H9 (cell line): ENCODE data around the gene CACNB2. TPM values are rescaled to one million over a fixed set of nuclear protein-coding genes. Genes with fewer than 3 reads are reported as not detected.

ENCODE experiments used
- DNase-seq: peaks from one replicate; pipeline ENCODE4 v3.0.0-alpha.2; 2017
- H2AFZ ChIP-seq: one replicate; pipeline ENCODE4 v1.6.1; 2013; ENCODE audit warnings: mild to moderate bottlenecking, low read length, control low read depth, moderate library complexity
- H2AK5ac ChIP-seq: 2 replicates; pipeline ENCODE4 v1.6.1; 2013; ENCODE audit warnings: low read length, control low read depth, mixed read lengths; ENCODE audit not compliant: insufficient read length
- H2BK120ac ChIP-seq: one replicate; pipeline ENCODE4 v1.6.1; 2013; ENCODE audit warnings: low read depth, mild to moderate bottlenecking, low read length, control low read depth, inconsistent platforms; ENCODE audit not compliant: poor library complexity, severe bottlenecking
- H2BK12ac ChIP-seq: 2 replicates; pipeline ENCODE4 v1.6.1; 2013; ENCODE audit warnings: low read length, control low read depth, mixed read lengths, low read depth; ENCODE audit not compliant: insufficient read length
- H2BK15ac ChIP-seq: 2 replicates; pipeline ENCODE4 v1.6.1; 2013; ENCODE audit warnings: low read depth, low read length, control low read depth
- H2BK20ac ChIP-seq: one replicate; pipeline ENCODE4 v1.6.1; 2013; ENCODE audit warnings: low read depth, mild to moderate bottlenecking, low read length, control low read depth, inconsistent platforms; ENCODE audit not compliant: poor library complexity, severe bottlenecking
- H2BK5ac ChIP-seq: 2 replicates; pipeline ENCODE4 v1.6.1; 2013; ENCODE audit warnings: low read length, control low read depth, mixed read lengths; ENCODE audit not compliant: insufficient read length
- H3K14ac ChIP-seq: 2 replicates; pipeline ENCODE4 v1.6.1; 2013; ENCODE audit warnings: low read length, control low read depth; ENCODE audit not compliant: insufficient read depth
- H3K18ac ChIP-seq: 2 replicates; pipeline ENCODE4 v1.6.1; 2013; ENCODE audit warnings: low read depth, mild to moderate bottlenecking, mixed read lengths, low read length, control low read depth; ENCODE audit not compliant: insufficient read length
- H3K23ac ChIP-seq: 2 replicates; pipeline ENCODE4 v1.6.1; 2013; ENCODE audit warnings: low read length, control low read depth, mixed read lengths, low read depth; ENCODE audit not compliant: insufficient read length
- H3K23me2 ChIP-seq: 2 replicates; pipeline ENCODE4 v1.6.1; 2013; ENCODE audit warnings: low read depth, mild to moderate bottlenecking, mixed read lengths, low read length, control low read depth; ENCODE audit not compliant: insufficient read length, poor library complexity, severe bottlenecking
- H3K27ac ChIP-seq: 2 replicates; pipeline ENCODE4 v1.5.1; 2013; ENCODE audit warnings: low read length, control low read depth, mixed read lengths, low read depth; ENCODE audit not compliant: insufficient read length
- H3K27me3 ChIP-seq: 2 replicates; pipeline ENCODE4 v1.6.1; 2013; ENCODE audit warnings: low read length, control low read depth, inconsistent platforms; ENCODE audit not compliant: insufficient read depth
- H3K4ac ChIP-seq: 2 replicates; pipeline ENCODE4 v1.6.1; 2013; ENCODE audit warnings: low read depth, mild to moderate bottlenecking, control low read depth, inconsistent platforms, low read length, moderate library complexity
- H3K4me1 ChIP-seq: 2 replicates; pipeline ENCODE4 v1.6.1; 2013; ENCODE audit warnings: low read length, control low read depth, inconsistent platforms; ENCODE audit not compliant: insufficient read depth
- H3K4me2 ChIP-seq: 2 replicates; pipeline ENCODE4 v1.6.1; 2013; ENCODE audit warnings: low read length, control low read depth, mixed read lengths; ENCODE audit not compliant: insufficient read length, insufficient read depth
- H3K56ac ChIP-seq: 2 replicates; pipeline ENCODE4 v1.6.1; 2013; ENCODE audit warnings: low read depth, mild to moderate bottlenecking, mixed read lengths, low read length, control low read depth; ENCODE audit not compliant: insufficient read length
- H3K79me1 ChIP-seq: 2 replicates; pipeline ENCODE4 v1.6.1; 2013; ENCODE audit warnings: low read depth, mild to moderate bottlenecking, moderate library complexity, low read length, control low read depth, inconsistent platforms; ENCODE audit not compliant: insufficient read depth, poor library complexity, severe bottlenecking
- H3K79me2 ChIP-seq: 2 replicates; pipeline ENCODE4 v1.6.1; 2013; ENCODE audit warnings: low read length, control low read depth, inconsistent platforms; ENCODE audit not compliant: insufficient read depth
- H3K9ac ChIP-seq: 2 replicates; pipeline ENCODE4 v1.6.1; 2013; ENCODE audit warnings: low read length, control low read depth, mixed read lengths; ENCODE audit not compliant: insufficient read length; ENCODE audit errors: extremely low read depth
- H3K9me3 ChIP-seq: one replicate; pipeline ENCODE4 v1.6.1; 2013; ENCODE audit warnings: low read depth, low read length, inconsistent platforms; ENCODE audit not compliant: control insufficient read depth
- H3T11ph ChIP-seq: one replicate; pipeline ENCODE4 v1.6.1; 2013; ENCODE audit warnings: mild to moderate bottlenecking, low read length, control low read depth, inconsistent platforms
- H4K20me1 ChIP-seq: one replicate; pipeline ENCODE4 v1.6.1; 2013; ENCODE audit not compliant: control insufficient read depth, insufficient read length, insufficient read depth
- H4K5ac ChIP-seq: 2 replicates; pipeline ENCODE4 v1.6.1; 2013; ENCODE audit warnings: low read depth, mild to moderate bottlenecking, mixed read lengths, low read length, control low read depth; ENCODE audit not compliant: insufficient read length
- H4K8ac ChIP-seq: replicated peaks from 2 replicates; pipeline ENCODE4 v1.6.1; 2013; ENCODE audit warnings: low read length, control low read depth, mixed read lengths, low read depth; ENCODE audit not compliant: insufficient read length
- H4K91ac ChIP-seq: 2 replicates; pipeline ENCODE4 v1.6.1; 2013; ENCODE audit warnings: low read depth, mild to moderate bottlenecking, moderate library complexity, mixed read lengths, low read length, control low read depth; ENCODE audit not compliant: insufficient read length
- H3K27ac Mint-ChIP-seq, 3 experiments: 2 replicates in 2 of 3; 3 replicates in 1 of 3; pipeline ENCODE4 v1.8.0; 2020 to 2021; ENCODE audit warnings: mixed read lengths in 3 of 3, mild to moderate bottlenecking in 1 of 3, moderate library complexity in 1 of 3
- H3K27me3 Mint-ChIP-seq: 2 replicates; pipeline ENCODE4 v1.8.0; 2021; ENCODE audit warnings: low read depth, mild to moderate bottlenecking, moderate library complexity, mixed read lengths
- H3K36me3 Mint-ChIP-seq, 3 experiments: 2 replicates in 2 of 3; 3 replicates in 1 of 3; pipeline ENCODE4 v1.8.0; 2020 to 2021; ENCODE audit warnings: low read depth in 3 of 3, mixed read lengths in 3 of 3; ENCODE audit not compliant: insufficient read depth in 1 of 3
- H3K4me1 Mint-ChIP-seq, 2 experiments: 2 replicates each; pipeline ENCODE4 v1.8.0; 2020; ENCODE audit warnings: mixed read lengths in 2 of 2
- H3K4me3 Mint-ChIP-seq, 2 experiments: 2 replicates in 1 of 2; 3 replicates in 1 of 2; pipeline ENCODE4 v1.8.0; 2020 to 2021; ENCODE audit warnings: mild to moderate bottlenecking in 2 of 2, mixed read lengths in 2 of 2, moderate library complexity in 1 of 2
- H3K9me3 Mint-ChIP-seq, 2 experiments: 2 replicates in 1 of 2; 3 replicates in 1 of 2; pipeline ENCODE4 v1.8.0; 2020; ENCODE audit warnings: mild to moderate bottlenecking in 2 of 2, mixed read lengths in 2 of 2, moderate library complexity in 1 of 2
- CTCF ChIP-seq: fragments of 200-600 bp; sonication (generic); conservative IDR thresholded peaks from 3 replicates; pipeline ENCODE4 v1.8.0; 2021; ENCODE audit warnings: antibody characterized with exemption, mild to moderate bottlenecking
- WGBS: extraction: QIAGEN DNeasy Blood & Tissue Kit; methylation state at CpG from one replicate; pipeline ENCODE4 v1.1.7; 2013; ENCODE audit warnings: missing lambda C conversion rate, low lambda C conversion rate, mixed read lengths; ENCODE audit not compliant: insufficient read length; ENCODE audit errors: extremely low coverage; 5-methylcytosine and 5-hydroxymethylcytosine counted together
- total RNA-seq: library from RNA; stranded (reverse); gene quantifications from 2 replicates; pipeline ENCODE4 v1.2.1, GENCODE V29; 2021

CACNB2 gene
- total RNA-seq, 1 experiment from 2014 or later = 2.6 TPM

DNA sequence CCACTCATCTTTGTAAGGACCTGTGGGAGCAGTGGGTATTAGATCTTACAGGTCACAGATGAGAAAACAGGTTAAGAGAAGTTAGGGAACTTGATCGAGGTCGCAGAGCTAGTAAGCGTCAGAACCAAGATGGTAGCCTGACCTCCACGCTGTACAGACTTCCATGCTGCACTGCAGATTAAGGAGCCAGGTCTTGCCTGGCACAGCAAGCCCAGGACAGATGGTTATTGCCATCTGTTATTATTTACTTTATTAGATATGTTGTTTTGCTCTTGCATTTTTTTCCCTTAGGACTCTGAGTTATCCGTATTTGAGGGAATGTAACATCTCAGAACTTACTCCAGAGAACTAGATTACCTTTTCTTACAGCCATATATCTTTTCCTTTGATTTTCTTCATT, 363.9 kb downstream of the CACNB2 start:
- Histone ChIP-seq H2AFZ (no peak overlapping the region), H2BK5ac (no peak overlapping the region), H2BK12ac (no peak overlapping the region), H3K23ac (no peak overlapping the region), H3T11ph (no peak overlapping the region), H3K56ac (no peak overlapping the region), H4K8ac (no peak overlapping the region), H3K14ac (no peak overlapping the region), H4K20me1 (no peaks in the 10 kb centered on the region), H2BK120ac (no peak overlapping the region), H3K4me2 (no peak overlapping the region), H3K9ac (no peak overlapping the region), H3K79me2 (no peaks in the 10 kb centered on the region), H3K4me1 (no peaks in the 10 kb centered on the region), H3K79me1 (no peaks in the 10 kb centered on the region), H3K27me3 (no peaks in the 10 kb centered on the region), H3K9me3 (no peaks in the 10 kb centered on the region), H4K5ac (no peak overlapping the region), H2BK20ac (no peak overlapping the region), H3K27ac (no peak overlapping the region), H3K18ac (no peak overlapping the region), H3K4ac (no peak overlapping the region), H2AK5ac (no peak overlapping the region), H3K23me2 (no peaks in the 10 kb centered on the region), H4K91ac (no peak overlapping the region), H2BK15ac (no peak overlapping the region)
- no peak for DNase-seq
- no peak for TF ChIP-seq CTCF
- Mint-ChIP-seq H3K4me3 (no peak overlapping the region), H3K27ac (no peak overlapping the region), H3K36me3 (no peaks in the 10 kb centered on the region), H3K27me3 (no peaks in the 10 kb centered on the region), H3K9me3 (no peaks in the 10 kb centered on the region), H3K4me1 (peaks cover 0 to under 1% of the 10 kb centered on the region in 2 experiments; a peak in 1 of 4 replicates)
- WGBS = no CpG with 5 or more reads among the region's 5 CpGs
